Suppressor macrophage treated with lipopolysaccharide for 1 hour (primary cell): ENCODE data around the gene ALG8.
"Not testable (repeated sequence)": the region's sequence is repeated elsewhere in the genome, so short reads cannot be mapped to it uniquely, and the experiment has no call there.

Source experiments
- DNase-seq, 3 donors: peaks; one replicate each; pipeline ENCODE4 v3.0.0-alpha.2; 2020 to 2022

ALG8 gene

GRCh38 chr11:78139422-78140391 lies at the start of gene ALG8:
ALG8 (minus strand) TSS chr11:78139626; CDS start chr11:78139588, 38 bp downstream.
- DNase-seq, result peak; percentile 98 to 99 (median 99)

- peak; percentile 98 to 99 (median 99) for DNase-seq
Observed at GRCh38 chr11:78188286-78189173, 49.1 kb upstream of the ALG8 start, which contains the start of the genes KCTD21 and USP35. KCTD21 (minus strand) TSS chr11:78188626; CDS start chr11:78174554, 14,072 bp downstream. USP35 (plus strand) TSS chr11:78188919; CDS start chr11:78196246, 7,327 bp downstream.

- DNase-seq, result peak; percentile 93 to 94 (median 94)
Observed at GRCh38 chr11:78187366-78188285, 48.2 kb upstream of the ALG8 start.

- peak; percentile 25 to 81 (median 77) for DNase-seq
Observed at GRCh38 chr11:78181185-78181584, 41.8 kb upstream of the ALG8 start.

GRCh38 chr11:78180751-78181150 lies 41.3 kb upstream of the ALG8 start:
- peak; percentile 38 to 56 (median 42) for DNase-seq

GRCh38 chr11:78179459-78180071 lies 40.1 kb upstream of the ALG8 start:
- no peak for DNase-seq

- no peak for DNase-seq
Observed at GRCh38 chr11:78177216-78177615, 37.8 kb upstream of the ALG8 start.

- no peak for DNase-seq
Observed at GRCh38 chr11:78176605-78177141, 37.2 kb upstream of the ALG8 start.

GRCh38 chr11:78175862-78176261 lies 36.4 kb upstream of the ALG8 start:
- DNase-seq, result not testable (repeated sequence)

GRCh38 chr11:78171951-78172350 lies 32.5 kb upstream of the ALG8 start:
- no peak for DNase-seq

- no peak for DNase-seq
Observed at GRCh38 chr11:78170874-78171549, 31.6 kb upstream of the ALG8 start.

GRCh38 chr11:78170413-78170812 lies 31.0 kb upstream of the ALG8 start:
- DNase-seq, result no peak

GRCh38 chr11:78168539-78169477 lies 29.4 kb upstream of the ALG8 start:
- no peak for DNase-seq

GRCh38 chr11:78166855-78167469 lies 27.5 kb upstream of the ALG8 start:
- no peak for DNase-seq

GRCh38 chr11:78164471-78164870 lies 25.0 kb upstream of the ALG8 start:
- no peak for DNase-seq

- DNase-seq, result no peak
Observed at GRCh38 chr11:78163828-78164227, 24.4 kb upstream of the ALG8 start.

- no peak for DNase-seq
Observed at GRCh38 chr11:78161962-78162371, 22.5 kb upstream of the ALG8 start.

- no peak for DNase-seq
Observed at GRCh38 chr11:78161346-78161745, 21.9 kb upstream of the ALG8 start.

GRCh38 chr11:78160557-78160956 lies 21.1 kb upstream of the ALG8 start:
- DNase-seq, result no peak
